Measurements from ENCODE around the gene S100PBP. TPM values are rescaled to one million over a fixed set of nuclear protein-coding genes. Genes with fewer than 3 reads are reported as not detected.

The S100PBP gene
- polyA plus RNA-seq, 1 experiment: 20.7 TPM

GRCh38 chr1:32900956-32901822 is 83.7 kb downstream of the S100PBP start, which contains the start of gene TMEM54:
Gene TMEM54, minus strand, starts transcription at chr1:32901389. Its CDS starts 151 bp downstream, at chr1:32901238.
- ChIA-PET POLR2A (no interaction called here), CTCF (no interaction called here)
- DNase-seq (ENCODE audit: low read depth): no peak
- H3K36me3 ChIP-seq (ENCODE audit: control insufficient read depth, insufficient read depth, low read length): no peaks in the 10 kb centered on the region
- H3K4me3 ChIP-seq (ENCODE audit: low read depth, low read length): peak within 1 kb of the TSS; percentile 62
- H3K27me3 ChIP-seq (ENCODE audit: control insufficient read depth, insufficient read depth, low read length): no peaks in the 10 kb centered on the region; the same call in 1 of the 2 replicates
- no peak for TF ChIP-seq CTCF (IDR thresholded peaks at IDR 0.05; ENCODE audit: insufficient read depth, low read depth, low read length)

- CTCF ChIA-PET: no interaction called here
- POLR2A ChIA-PET: no interaction called here
- Histone ChIP-seq H3K27me3 (ENCODE audit: control insufficient read depth, insufficient read depth, low read length) (no peaks in the 10 kb centered on the region; the same call in 1 of the 2 replicates), H3K36me3 (ENCODE audit: control insufficient read depth, insufficient read depth, low read length) (no peaks in the 10 kb centered on the region), H3K4me3 (ENCODE audit: low read depth, low read length) (peak overlapping the region; percentile 62)
- no peak for DNase-seq (ENCODE audit: low read depth)
- TF ChIP-seq CTCF (IDR thresholded peaks at IDR 0.05; ENCODE audit: insufficient read depth, low read depth, low read length): no peak
Observed at GRCh38 chr1:32901823-32902534, 84.5 kb downstream of the S100PBP start.

GRCh38 chr1:32902535-32902920 is 85.1 kb downstream of the S100PBP start:
- ChIA-PET POLR2A (no interaction called here), CTCF (no interaction called here)
- Histone ChIP-seq H3K4me3 (ENCODE audit: low read depth, low read length) (no peak overlapping the region), H3K36me3 (ENCODE audit: control insufficient read depth, insufficient read depth, low read length) (no peaks in the 10 kb centered on the region), H3K27me3 (ENCODE audit: control insufficient read depth, insufficient read depth, low read length) (no peaks in the 10 kb centered on the region; the same call in 1 of the 2 replicates)
- DNase-seq (ENCODE audit: low read depth): no peak
- no peak for TF ChIP-seq CTCF (IDR thresholded peaks at IDR 0.05; ENCODE audit: insufficient read depth, low read depth, low read length)

GRCh38 chr1:32903991-32904785 is 86.7 kb downstream of the S100PBP start:
- Histone ChIP-seq H3K4me3 (ENCODE audit: low read depth, low read length) (no peak overlapping the region), H3K36me3 (ENCODE audit: control insufficient read depth, insufficient read depth, low read length) (no peaks in the 10 kb centered on the region), H3K27me3 (ENCODE audit: control insufficient read depth, insufficient read depth, low read length) (no peaks in the 10 kb centered on the region; the same call in 1 of the 2 replicates)
- no peak for TF ChIP-seq CTCF (IDR thresholded peaks at IDR 0.05; ENCODE audit: insufficient read depth, low read depth, low read length)
- no peak for DNase-seq (ENCODE audit: low read depth)
- ChIA-PET CTCF (interaction anchor here (0.8 to 1.8 kb wide), 2 partner anchors 12 to 13 kb away, joined by 3 to 13 read pairs; no protein-coding TSS in a partner anchor), POLR2A (no interaction called here)

Data from BJ (cell line).